HEK293 (cell line): ENCODE measurements around the gene CETN3.

Source experiments
- CTCF ChIA-PET: fragments of 350-600 bp; formaldehyde crosslinking; extraction: SDS; loops from one replicate; lab custom pipeline; 2021; ENCODE audit warnings: antibody characterized with exemption; lab: Yijun Ruan, JAX
- POLR2A ChIA-PET: fragments of 300-600 bp; formaldehyde crosslinking; extraction: SDS; loops from one replicate; lab custom pipeline; 2020; ENCODE audit warnings: antibody characterized with exemption, inconsistent platforms; lab: Yijun Ruan, JAX
- H3K27ac ChIP-seq: fragments of 200-500 bp; sonication (Bioruptor generic); 2 replicates; pipeline ENCODE4 v1.5.1; 2014; ENCODE audit warnings: low read depth, low read length, control low read depth, inconsistent platforms; ENCODE audit errors: extremely low read depth
- H3K36me3 ChIP-seq, 2 experiments: fragments of 200-500 bp in 1 of 2; sonication (Bioruptor generic) in 1 of 2; 1 replicate in 1 of 2; 2 replicates in 1 of 2; pipeline ENCODE4 v1.5.1; 2014 to 2017; ENCODE audit warnings: inconsistent platforms in 2 of 2, low read length in 2 of 2; ENCODE audit not compliant: control insufficient read depth in 2 of 2, insufficient read depth in 1 of 2
- H3K4me1 ChIP-seq: fragments of 200-500 bp; sonication (Bioruptor generic); 2 replicates; pipeline ENCODE4 v1.5.1; 2014; ENCODE audit warnings: mild to moderate bottlenecking, low read length, inconsistent platforms; ENCODE audit not compliant: control insufficient read depth, insufficient read depth
- H3K4me3 ChIP-seq: 2 replicates; pipeline ENCODE4 v1.5.1; 2011; ENCODE audit warnings: low read depth, mild to moderate bottlenecking, control low read depth, low read length, moderate library complexity
- H3K9me3 ChIP-seq: fragments of 200-500 bp; sonication (Bioruptor generic); 2 replicates; pipeline ENCODE4 v1.5.1; 2014; ENCODE audit warnings: low read depth, low read length, inconsistent platforms; ENCODE audit not compliant: control insufficient read depth, insufficient read depth
- GLIS2 ChIP-seq: fragments of 450-650 bp; formaldehyde crosslinking; IDR thresholded peaks from 2 replicates; pipeline ENCODE4 v1.5.1; 2016; ENCODE audit warnings: missing biosample characterization, missing genetic modification characterization
- MYNN ChIP-seq: fragments of 450-650 bp; formaldehyde crosslinking; IDR thresholded peaks from 2 replicates; pipeline ENCODE4 v1.5.1; 2016; ENCODE audit warnings: missing biosample characterization, missing genetic modification characterization, borderline replicate concordance
- PRDM1 ChIP-seq: fragments of 450-650 bp; formaldehyde crosslinking; IDR thresholded peaks from 2 replicates; pipeline ENCODE4; 2016; ENCODE audit warnings: missing biosample characterization, missing genetic modification characterization
- SCRT2 ChIP-seq: fragments of 450-650 bp; formaldehyde crosslinking; IDR thresholded peaks from 2 replicates; pipeline ENCODE4 v1.5.1; 2016; ENCODE audit warnings: missing biosample characterization, missing genetic modification characterization
- ZNF146 ChIP-seq: fragments of 450-650 bp; formaldehyde crosslinking; IDR thresholded peaks from 2 replicates; pipeline ENCODE4 v1.5.1; 2016; ENCODE audit warnings: missing biosample characterization, missing genetic modification characterization
- ZNF16 ChIP-seq: fragments of 450-650 bp; formaldehyde crosslinking; IDR thresholded peaks from 2 replicates; pipeline ENCODE4 v1.5.1; 2016; ENCODE audit warnings: low read depth, missing biosample characterization, missing genetic modification characterization
- ZNF214 ChIP-seq: fragments of 450-650 bp; formaldehyde crosslinking; IDR thresholded peaks from 2 replicates; pipeline ENCODE4 v1.5.1; 2017; ENCODE audit warnings: missing biosample characterization, mild to moderate bottlenecking, missing genetic modification characterization, borderline replicate concordance
- ZNF223 ChIP-seq: fragments of 450-650 bp; formaldehyde crosslinking; IDR thresholded peaks from 2 replicates; pipeline ENCODE4 v1.5.1; 2016; ENCODE audit warnings: missing biosample characterization, missing genetic modification characterization
- ZNF280D ChIP-seq: fragments of 450-650 bp; formaldehyde crosslinking; IDR thresholded peaks from 2 replicates; pipeline ENCODE4 v1.5.1; 2016; ENCODE audit warnings: missing biosample characterization, missing genetic modification characterization
- ZNF398 ChIP-seq: fragments of 450-650 bp; formaldehyde crosslinking; IDR thresholded peaks from 2 replicates; pipeline ENCODE4 v1.5.1; 2017; ENCODE audit warnings: missing biosample characterization, missing genetic modification characterization
- ZNF645 ChIP-seq: fragments of 450-650 bp; formaldehyde crosslinking; IDR thresholded peaks from 2 replicates; pipeline ENCODE4; 2016; ENCODE audit warnings: missing biosample characterization, missing genetic modification characterization
- ZNF654 ChIP-seq: fragments of 450-650 bp; formaldehyde crosslinking; IDR thresholded peaks from 2 replicates; pipeline ENCODE4 v1.5.1; 2016; ENCODE audit warnings: low read depth, missing biosample characterization, missing genetic modification characterization
- ZNF837 ChIP-seq: fragments of 450-650 bp; formaldehyde crosslinking; IDR thresholded peaks from 2 replicates; pipeline ENCODE4 v1.5.1; 2016; ENCODE audit warnings: missing biosample characterization, missing genetic modification characterization
- ZSCAN30 ChIP-seq: fragments of 450-650 bp; IDR thresholded peaks from 2 replicates; pipeline ENCODE4 v1.5.1; 2018; ENCODE audit warnings: missing biosample characterization, mild to moderate bottlenecking, missing genetic modification characterization, moderate library complexity

The CETN3 gene

GRCh38 chr5:90387508-90387907 is 22.0 kb downstream of the CETN3 start:
- H3K36me3 ChIP-seq = peaks cover 0 to 3% of the 10 kb centered on the region in 2 experiments; a peak in 2 of 3 replicates
- no peak overlapping the region for H3K4me3 ChIP-seq
- ChIA-PET POLR2A (no interaction called here), CTCF (interaction anchor here (0.7 to 2.4 kb wide), 12 partner anchors 8 to 445 kb away, joined by 3 to 11 read pairs (median 4); no protein-coding TSS in a partner anchor)
- no peak overlapping the region for H3K27ac ChIP-seq
- H3K9me3 ChIP-seq = no peaks in the 10 kb centered on the region
- TF ChIP-seq ZNF214 (tag by site-specific recombination) (no peak), MYNN (tag by site-specific recombination) (no peak), ZNF223 (tag by site-specific recombination) (no peak), ZSCAN30 (tag by site-specific recombination) (no peak)
- H3K4me1 ChIP-seq = no peaks in the 10 kb centered on the region

GRCh38 chr5:90386099-90386710 is 23.4 kb downstream of the CETN3 start:
- no peaks in the 10 kb centered on the region for H3K36me3 ChIP-seq
- H3K4me1 ChIP-seq = no peaks in the 10 kb centered on the region
- H3K27ac ChIP-seq = no peak overlapping the region
- no peaks in the 10 kb centered on the region for H3K9me3 ChIP-seq
- CTCF ChIA-PET = interaction anchor here (0.6 to 2.4 kb wide), 14 partner anchors 10 to 1657 kb away, joined by 3 to 11 read pairs (median 4); no protein-coding TSS in a partner anchor
- no peak for TF ChIP-seq ZNF398 (tag by site-specific recombination)
- peak; percentile 53 for TF ChIP-seq ZNF654
- no peak for TF ChIP-seq SCRT2 (tag by site-specific recombination)
- TF ChIP-seq, all 188 proteins: peak for 1
- no peak overlapping the region for H3K4me3 ChIP-seq
- POLR2A ChIA-PET = no interaction called here

- CTCF ChIA-PET = interaction anchor here (1.0 kb wide), 1 partner anchor 1509 kb away, joined by 6 read pairs; no protein-coding TSS in a partner anchor
- POLR2A ChIA-PET = no interaction called here
- Histone ChIP-seq H3K9me3 (no peaks in the 10 kb centered on the region), H3K4me1 (no peaks in the 10 kb centered on the region), H3K4me3 (no peak overlapping the region), H3K27ac (no peak overlapping the region), H3K36me3 (no peaks in the 10 kb centered on the region)
- TF ChIP-seq GLIS2 (tag by site-specific recombination) (no peak), ZNF146 (tag by site-specific recombination) (peak; percentile 81)
Measured at GRCh38 chr5:90384389-90384788, 25.2 kb downstream of the CETN3 start.

- TF ChIP-seq ZNF16 (tag by site-specific recombination) (no peak), ZNF280D (no peak), ZNF223 (tag by site-specific recombination) (no peak), ZNF837 (tag by site-specific recombination) (no peak), PRDM1 (tag by site-specific recombination) (0 out of 2 replicates have a peak, but pooled peaks have one; percentile 20), ZNF645 (no peak)
- TF ChIP-seq, all 188 proteins: peak for 1
- Histone ChIP-seq H3K4me1 (no peaks in the 10 kb centered on the region), H3K36me3 (no peaks in the 10 kb centered on the region), H3K9me3 (no peaks in the 10 kb centered on the region), H3K4me3 (no peak overlapping the region), H3K27ac (no peak overlapping the region)
- ChIA-PET POLR2A (no interaction called here), CTCF (interaction anchor here (0.5 to 1.0 kb wide), 2 partner anchors 96 to 1508 kb away, joined by 3 to 6 read pairs; no protein-coding TSS in a partner anchor)
Measured at GRCh38 chr5:90383903-90384302, 25.7 kb downstream of the CETN3 start.
